COLO829 (cell line): ENCODE results near the gene GH2.
A peak's percentile ranks its signal among the peaks of the same experiment; 100 is the strongest.

ENCODE experiments used
- DNase-seq: peaks from one replicate; pipeline ENCODE4 v3.0.0; 2012; ENCODE audit warnings: low spot score

The GH2 gene

GRCh38 chr17:63840591-63841349, 41.0 kb downstream of the GH2 start:
- DNase-seq, result peak; percentile 42

DNA sequence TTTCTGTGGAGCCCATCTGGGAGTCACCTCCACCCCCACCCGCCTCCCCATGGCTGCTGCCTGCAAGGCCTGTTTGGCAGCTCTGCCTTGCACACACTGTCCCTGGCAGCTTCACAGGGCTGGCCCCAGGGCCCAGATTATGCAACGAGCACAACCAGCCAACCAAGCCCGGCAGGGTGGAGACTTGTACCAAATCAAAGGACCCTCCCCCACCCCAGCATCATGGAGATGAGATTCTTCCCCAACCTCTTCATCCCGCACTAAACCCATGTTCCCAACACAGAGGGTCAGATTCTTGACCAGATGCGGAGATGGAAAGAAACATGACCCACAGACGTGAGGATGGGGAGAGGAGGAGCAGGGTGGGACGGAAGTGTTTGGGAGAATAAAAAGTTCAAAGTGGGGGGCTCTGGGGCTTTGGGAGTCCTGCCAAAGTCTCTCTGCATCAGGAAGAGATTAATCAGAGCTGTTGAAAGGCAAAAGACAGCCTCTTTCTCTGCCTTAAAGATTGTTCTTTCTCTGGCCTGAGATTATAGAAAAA, 43.0 kb downstream of the GH2 start:
- no peak for DNase-seq

DNA sequence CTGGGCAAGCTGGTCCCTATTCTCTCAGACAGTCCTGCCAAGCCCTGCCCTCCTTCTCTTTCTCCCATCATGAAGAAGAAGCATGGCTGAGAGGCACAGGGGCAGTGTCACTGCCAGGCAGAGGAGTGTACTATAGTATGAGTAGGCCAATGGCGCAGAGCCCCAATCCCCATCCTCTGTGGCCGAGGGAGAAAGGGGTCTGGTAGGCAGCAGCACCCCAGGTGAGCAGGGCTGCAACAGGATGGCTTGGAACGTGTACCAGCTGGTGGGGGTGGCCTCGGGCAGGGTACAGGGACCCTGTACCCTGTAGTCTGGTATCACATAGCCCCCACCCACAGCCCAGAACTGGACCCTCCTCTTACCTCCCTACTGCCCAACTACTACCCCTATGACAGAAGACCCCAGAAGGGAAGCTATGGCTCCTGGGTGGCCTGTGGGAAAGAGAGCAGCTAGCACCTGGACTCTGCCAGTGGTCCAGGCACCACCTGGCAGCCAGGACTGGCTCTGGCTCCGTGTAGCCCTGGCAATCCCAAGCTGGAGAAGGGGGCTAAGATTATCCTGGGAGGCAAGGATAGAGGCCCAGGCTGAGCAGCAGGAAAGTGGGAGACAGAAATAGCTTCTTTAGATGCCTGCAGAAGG, 43.7 kb downstream of the GH2 start:
- no peak for DNase-seq

- no peak for DNase-seq
Observed at GRCh38 chr17:63837480-63837879, 44.3 kb downstream of the GH2 start.

- DNase-seq, result no peak
Observed at GRCh38 chr17:63836811-63837210, 44.9 kb downstream of the GH2 start.

DNA sequence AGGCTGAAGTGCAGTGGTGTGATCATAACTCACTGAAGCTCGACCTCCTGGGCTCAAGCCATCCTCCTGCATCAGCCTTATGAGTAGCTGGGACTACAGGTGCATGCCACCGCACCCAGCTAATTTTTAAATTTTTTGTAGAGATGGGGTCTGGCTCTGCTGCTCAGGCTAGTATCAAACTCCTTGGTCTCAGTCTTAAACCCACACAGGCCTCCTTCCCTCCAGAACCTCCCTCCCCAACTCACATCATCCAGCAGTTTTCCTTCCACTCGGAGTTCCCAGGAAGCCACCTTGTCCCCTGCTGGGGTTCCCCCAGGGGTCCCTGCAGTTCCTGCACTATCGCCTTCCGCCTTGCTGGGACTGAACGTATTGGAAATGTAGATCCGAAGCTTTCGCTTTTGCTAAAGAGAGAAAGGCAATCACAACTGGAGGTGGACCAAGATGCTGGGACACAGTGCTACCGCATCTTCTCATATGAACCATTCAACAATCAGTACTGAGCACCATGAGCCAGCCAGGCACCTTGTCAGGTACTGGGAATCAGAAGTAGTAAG, 46.5 kb downstream of the GH2 start:
- no peak for DNase-seq

- DNase-seq, result peak; percentile 84
Observed at GRCh38 chr17:63834431-63835166, 47.1 kb downstream of the GH2 start.

GRCh38 chr17:63833741-63834373, 47.9 kb downstream of the GH2 start:
- DNase-seq, result no peak

GRCh38 chr17:63833026-63833740, 48.6 kb downstream of the GH2 start:
- no peak for DNase-seq

DNA sequence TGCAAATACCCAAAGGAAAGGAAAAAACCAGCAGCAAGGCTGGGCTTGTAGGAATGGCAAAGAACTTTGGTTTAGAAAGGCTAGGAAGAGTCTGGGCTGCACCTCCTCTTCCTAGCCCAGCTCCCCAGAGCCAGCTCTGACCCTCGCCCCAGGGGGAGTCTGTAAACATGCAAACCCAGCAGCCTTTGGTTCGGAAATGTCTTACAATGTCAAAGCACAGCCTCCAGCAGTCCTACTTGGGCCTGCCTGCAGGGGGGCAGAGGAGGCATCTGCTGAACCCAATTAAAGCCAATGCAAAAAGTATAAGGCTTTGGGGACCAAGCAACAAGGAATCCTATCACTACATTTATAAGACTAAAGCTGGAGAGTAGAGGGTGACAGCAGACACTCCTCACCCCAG, 49.3 kb downstream of the GH2 start:
- DNase-seq, result no peak

- DNase-seq, result no peak
Observed at GRCh38 chr17:63832014-63832413, 49.7 kb downstream of the GH2 start.

DNA sequence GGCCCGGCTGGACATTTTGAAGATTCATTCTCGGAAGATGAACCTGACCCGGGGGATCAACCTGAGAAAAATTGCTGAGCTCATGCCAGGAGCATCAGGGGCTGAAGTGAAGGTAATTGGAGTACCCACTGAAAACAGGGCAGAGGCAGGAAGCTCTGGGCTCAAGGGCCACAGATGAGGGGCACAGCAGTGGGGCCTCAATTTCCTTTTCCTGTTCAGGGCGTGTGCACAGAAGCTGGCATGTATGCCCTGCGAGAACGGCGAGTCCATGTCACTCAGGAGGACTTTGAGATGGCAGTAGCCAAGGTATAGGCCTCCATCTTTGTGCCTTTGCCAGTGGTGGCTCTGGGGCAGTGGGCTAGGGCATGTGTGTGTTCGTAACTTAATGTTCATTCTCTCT, 50.2 kb downstream of the GH2 start:
- DNase-seq, result no peak

DNA sequence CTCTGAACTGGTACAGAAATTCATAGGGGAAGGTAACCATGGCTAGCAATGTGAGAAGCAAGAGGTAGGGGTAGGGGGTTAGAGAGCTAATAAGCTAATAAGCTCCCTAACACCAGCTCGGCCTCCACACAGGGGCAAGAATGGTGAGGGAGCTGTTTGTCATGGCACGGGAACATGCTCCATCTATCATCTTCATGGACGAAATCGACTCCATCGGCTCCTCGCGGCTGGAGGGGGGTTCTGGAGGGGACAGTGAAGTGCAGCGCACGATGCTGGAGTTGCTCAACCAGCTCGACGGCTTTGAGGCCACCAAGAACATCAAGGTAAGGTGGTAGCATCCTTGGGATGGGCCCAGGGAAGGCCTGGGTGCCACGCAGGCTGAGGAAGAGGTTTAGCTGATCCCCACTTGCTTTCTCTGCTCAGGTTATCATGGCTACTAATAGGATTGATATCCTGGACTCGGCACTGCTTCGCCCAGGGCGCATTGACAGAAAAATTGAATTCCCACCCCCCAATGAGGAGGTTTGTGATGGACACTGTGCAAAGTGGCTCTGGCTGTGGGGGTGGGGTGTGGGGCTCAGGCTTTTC, 50.7 kb downstream of the GH2 start:
- DNase-seq, result no peak

DNA sequence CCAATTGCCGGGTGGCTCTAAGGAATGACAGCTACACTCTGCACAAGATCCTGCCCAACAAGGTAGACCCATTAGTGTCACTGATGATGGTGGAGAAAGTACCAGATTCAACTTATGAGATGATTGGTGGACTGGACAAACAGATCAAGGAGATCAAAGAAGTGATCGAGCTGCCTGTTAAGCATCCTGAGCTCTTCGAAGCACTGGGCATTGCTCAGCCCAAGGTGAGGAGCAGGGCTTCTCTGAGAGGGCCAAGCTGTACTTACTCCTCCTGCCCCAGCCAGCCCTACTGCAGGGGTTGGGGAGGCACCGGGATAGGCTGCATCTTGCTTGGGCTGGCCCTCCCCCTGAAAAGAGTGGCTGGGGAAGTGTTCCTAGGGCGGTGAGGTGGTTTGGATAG, 51.5 kb downstream of the GH2 start:
- no peak for DNase-seq
